ENCODE results near the gene TUBG2.

TUBG2 gene

DNA sequence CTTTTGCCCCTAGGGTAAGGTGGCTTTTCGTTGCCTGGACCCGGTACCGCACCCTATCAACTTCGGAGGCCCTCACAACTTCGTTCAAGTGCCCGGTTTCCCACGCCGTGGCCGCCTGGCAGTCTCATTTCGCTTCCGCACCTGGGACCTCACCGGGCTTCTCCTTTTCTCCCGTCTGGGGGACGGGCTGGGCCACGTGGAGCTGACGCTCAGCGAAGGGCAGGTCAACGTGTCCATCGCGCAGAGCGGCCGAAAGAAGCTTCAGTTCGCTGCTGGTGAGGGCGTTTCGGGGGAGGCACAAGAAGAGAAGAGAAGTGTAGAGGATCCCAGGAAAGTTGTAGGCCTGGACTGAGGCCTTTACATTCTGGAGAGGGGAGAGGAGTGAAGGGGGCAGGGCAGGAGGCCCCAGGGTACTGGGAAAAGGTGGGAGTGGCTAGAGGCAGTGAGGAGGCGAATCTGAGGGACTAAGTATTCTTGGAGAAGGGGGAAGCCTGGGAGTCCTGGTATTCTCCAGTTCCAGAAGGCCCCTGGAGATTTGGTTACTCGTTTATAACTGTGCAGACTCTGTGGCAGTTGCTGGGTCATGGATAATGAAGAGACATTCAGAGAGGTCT is 28.7 kb downstream of the TUBG2 start:
- Histone ChIP-seq H2AFZ (ENCODE audit: low read depth) (no peak overlapping the region), H3K36me3 (ENCODE audit: insufficient read depth) (no peaks in the 10 kb centered on the region), H3K27me3 (ENCODE audit: insufficient read depth, low read depth) (no peaks in the 10 kb centered on the region), H3K4me2 (no peak overlapping the region), H3K4me3 (IDR thresholded peaks at IDR 0.05; ENCODE audit: insufficient read depth, low read depth, low read length) (no peak overlapping the region), H3K79me2 (ENCODE audit: insufficient read depth, low read depth) (no peaks in the 10 kb centered on the region), H3K4me1 (ENCODE audit: low read depth, poor library complexity, severe bottlenecking) (peaks cover 6% of the 10 kb centered on the region), H3K9ac (no peak overlapping the region), H4K20me1 (ENCODE audit: insufficient read depth) (no peaks in the 10 kb centered on the region), H3K27ac (no peak overlapping the region)
- no peak for TF ChIP-seq CTCF (conservative IDR thresholded peaks at IDR 0.05; ENCODE audit: low read depth, low read length)

DNA sequence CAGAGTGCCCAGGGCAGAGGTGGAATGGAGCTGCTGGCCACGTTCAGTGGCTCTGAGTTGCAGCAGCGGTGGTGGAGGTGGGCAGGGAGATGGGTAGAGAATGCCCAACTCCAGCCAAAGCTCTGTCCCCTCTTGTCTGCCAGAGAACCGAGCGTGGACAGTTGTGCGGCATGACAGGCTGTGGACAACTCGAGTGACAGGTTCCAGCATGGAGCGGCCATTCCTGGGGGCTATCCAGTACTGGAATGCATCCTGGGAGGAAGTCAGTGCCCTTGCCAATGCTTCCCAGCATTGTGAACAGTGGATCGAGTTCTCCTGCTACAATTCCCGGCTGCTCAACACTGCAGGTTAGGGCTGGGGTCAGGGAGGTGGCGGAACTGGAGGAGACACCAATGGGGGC is 31.5 kb downstream of the TUBG2 start:
- Histone ChIP-seq H3K79me2 (ENCODE audit: insufficient read depth, low read depth) (no peaks in the 10 kb centered on the region), H3K4me1 (ENCODE audit: low read depth, poor library complexity, severe bottlenecking) (no peaks in the 10 kb centered on the region), H3K27me3 (ENCODE audit: insufficient read depth, low read depth) (no peaks in the 10 kb centered on the region), H3K4me2 (no peak overlapping the region), H2AFZ (ENCODE audit: low read depth) (no peak overlapping the region), H3K36me3 (ENCODE audit: insufficient read depth) (no peaks in the 10 kb centered on the region), H3K4me3 (IDR thresholded peaks at IDR 0.05; ENCODE audit: insufficient read depth, low read depth, low read length) (no peak overlapping the region), H4K20me1 (ENCODE audit: insufficient read depth) (no peaks in the 10 kb centered on the region), H3K27ac (no peak overlapping the region), H3K9ac (no peak overlapping the region)
- TF ChIP-seq CTCF (conservative IDR thresholded peaks at IDR 0.05; ENCODE audit: low read depth, low read length), result no peak

- no peaks in the 10 kb centered on the region for H3K36me3 ChIP-seq (ENCODE audit: insufficient read depth)
- H2AFZ ChIP-seq (ENCODE audit: low read depth), result no peak overlapping the region
- H3K27me3 ChIP-seq (ENCODE audit: insufficient read depth, low read depth), result no peaks in the 10 kb centered on the region
- no peaks in the 10 kb centered on the region for H3K4me1 ChIP-seq (ENCODE audit: low read depth, poor library complexity, severe bottlenecking)
- no peak overlapping the region for H3K9ac ChIP-seq
- H3K4me2 ChIP-seq, result no peak overlapping the region
- H3K27ac ChIP-seq, result no peak overlapping the region
- H3K79me2 ChIP-seq (ENCODE audit: insufficient read depth, low read depth), result no peaks in the 10 kb centered on the region
- H4K20me1 ChIP-seq (ENCODE audit: insufficient read depth), result no peaks in the 10 kb centered on the region
- H3K4me3 ChIP-seq (IDR thresholded peaks at IDR 0.05; ENCODE audit: insufficient read depth, low read depth, low read length), result no peak overlapping the region
- TF ChIP-seq CTCF (conservative IDR thresholded peaks at IDR 0.05; ENCODE audit: low read depth, low read length), result no peak
Measured at GRCh38 chr17:42691021-42691545, 32.0 kb downstream of the TUBG2 start.

- H3K36me3 ChIP-seq (ENCODE audit: insufficient read depth), result no peaks in the 10 kb centered on the region
- no peak overlapping the region for H2AFZ ChIP-seq (ENCODE audit: low read depth)
- H3K27ac ChIP-seq, result no peak overlapping the region
- H3K9ac ChIP-seq, result no peak overlapping the region
- H3K79me2 ChIP-seq (ENCODE audit: insufficient read depth, low read depth), result no peaks in the 10 kb centered on the region
- no peak overlapping the region for H3K4me3 ChIP-seq (IDR thresholded peaks at IDR 0.05; ENCODE audit: insufficient read depth, low read depth, low read length)
- no peak for TF ChIP-seq CTCF (conservative IDR thresholded peaks at IDR 0.05; ENCODE audit: low read depth, low read length)
- H3K4me2 ChIP-seq, result no peak overlapping the region
- no peaks in the 10 kb centered on the region for H4K20me1 ChIP-seq (ENCODE audit: insufficient read depth)
- H3K27me3 ChIP-seq (ENCODE audit: insufficient read depth, low read depth), result no peaks in the 10 kb centered on the region
- no peaks in the 10 kb centered on the region for H3K4me1 ChIP-seq (ENCODE audit: low read depth, poor library complexity, severe bottlenecking)
Measured at GRCh38 chr17:42692489-42692888, 33.4 kb downstream of the TUBG2 start.

All from KMS-11 (cell line).